GM21528 (cell line): Measurements from ENCODE around the gene ZNF576.
"Not testable (repeated sequence)": the region's sequence is repeated elsewhere in the genome, so short reads cannot be mapped to it uniquely, and the experiment has no call there.

Experiments used
- ATAC-seq: cut with Tn5 transposase; IDR thresholded peaks from one replicate; pipeline ENCODE4 v1.9.1; 2021; ENCODE audit warnings: mild to moderate bottlenecking, moderate library complexity; ENCODE audit not compliant: unreplicated experiment, low FRiP score

The ZNF576 gene

DNA sequence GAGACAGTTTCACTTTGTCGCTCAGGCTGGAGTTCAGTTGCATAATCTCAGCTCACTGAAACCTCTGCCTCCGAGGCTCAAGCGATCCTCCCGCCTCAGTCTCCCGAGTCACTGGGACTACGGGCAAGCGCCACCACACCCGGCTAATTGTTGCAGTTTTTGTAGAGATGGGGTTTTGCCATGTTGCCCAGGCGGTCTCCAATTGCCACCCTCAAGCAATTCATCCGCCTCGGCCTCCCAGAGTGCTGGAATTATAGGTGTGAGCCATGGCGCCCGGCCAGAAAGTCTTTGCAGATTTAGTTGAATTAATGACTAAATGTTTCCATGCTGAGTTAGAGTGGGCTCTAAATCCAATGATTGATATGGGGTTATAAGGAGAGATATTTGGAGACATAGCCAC is 47.8 kb downstream of the ZNF576 start:
- no peak for ATAC-seq

DNA sequence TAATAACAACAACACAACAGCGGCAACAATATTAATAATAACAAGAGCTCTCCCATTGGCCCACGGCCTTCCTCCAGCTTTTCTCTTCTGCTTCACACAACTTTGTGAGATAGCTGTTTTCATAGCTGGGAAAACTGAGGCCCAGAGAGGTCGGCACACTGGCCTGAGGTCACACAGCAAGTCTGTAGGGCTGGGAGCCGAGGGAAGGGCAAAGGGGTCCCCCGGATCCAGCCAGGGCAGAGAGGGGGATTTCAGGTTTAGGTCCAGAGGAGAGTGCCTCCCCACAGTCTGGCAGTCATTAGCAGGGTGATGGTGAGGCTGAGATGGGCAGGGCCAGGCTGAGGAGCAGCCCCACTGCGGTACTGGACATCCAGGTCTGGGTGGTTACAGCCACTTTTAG is 52.2 kb downstream of the ZNF576 start:
- ATAC-seq, result no peak

DNA sequence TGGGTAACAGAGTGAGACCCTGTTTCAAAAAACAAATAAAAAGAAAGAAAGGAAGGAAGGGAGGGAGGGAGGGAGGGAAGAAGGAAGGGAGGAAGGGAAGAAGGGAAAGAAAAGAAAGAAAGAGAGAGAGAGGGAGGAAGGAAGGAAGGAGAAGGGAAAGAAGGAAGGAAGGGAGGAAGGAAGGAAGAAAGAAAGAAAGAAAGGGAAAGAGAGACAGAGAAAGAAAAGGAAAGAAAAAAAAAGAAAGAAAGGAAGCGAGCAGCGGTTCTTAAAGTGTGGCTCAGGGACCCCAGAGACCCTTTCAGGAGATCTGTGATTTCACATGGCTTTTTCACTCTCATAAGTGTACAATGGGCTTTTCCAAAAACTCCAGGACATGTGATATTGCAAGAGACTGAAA is 53.1 kb downstream of the ZNF576 start:
- no peak for ATAC-seq

DNA sequence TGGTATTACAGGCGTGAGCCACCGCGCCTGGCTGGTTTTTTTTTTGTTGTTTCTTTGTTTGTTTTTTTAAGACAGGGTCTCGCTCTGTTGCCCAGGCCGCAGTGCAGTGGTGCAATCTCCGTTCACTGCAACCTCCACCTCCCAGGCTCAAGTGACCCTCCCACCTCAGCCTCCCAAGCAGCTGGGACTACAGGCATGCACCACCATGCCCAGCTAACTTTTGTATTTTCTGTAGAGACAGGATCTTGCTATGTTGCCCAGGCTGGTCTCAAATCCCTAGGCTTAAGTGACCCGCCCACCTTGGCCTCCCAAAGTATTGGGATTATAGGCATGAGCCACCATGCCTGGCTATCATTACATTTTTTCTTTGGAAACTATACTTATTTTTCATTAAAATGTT is 53.9 kb downstream of the ZNF576 start:
- ATAC-seq, result not testable (repeated sequence)
